ENCODE results near the gene TRIM46.
"Not testable (repeated sequence)": the region's sequence is repeated elsewhere in the genome, so short reads cannot be mapped to it uniquely, and the experiment has no call there.

The TRIM46 gene

DNA sequence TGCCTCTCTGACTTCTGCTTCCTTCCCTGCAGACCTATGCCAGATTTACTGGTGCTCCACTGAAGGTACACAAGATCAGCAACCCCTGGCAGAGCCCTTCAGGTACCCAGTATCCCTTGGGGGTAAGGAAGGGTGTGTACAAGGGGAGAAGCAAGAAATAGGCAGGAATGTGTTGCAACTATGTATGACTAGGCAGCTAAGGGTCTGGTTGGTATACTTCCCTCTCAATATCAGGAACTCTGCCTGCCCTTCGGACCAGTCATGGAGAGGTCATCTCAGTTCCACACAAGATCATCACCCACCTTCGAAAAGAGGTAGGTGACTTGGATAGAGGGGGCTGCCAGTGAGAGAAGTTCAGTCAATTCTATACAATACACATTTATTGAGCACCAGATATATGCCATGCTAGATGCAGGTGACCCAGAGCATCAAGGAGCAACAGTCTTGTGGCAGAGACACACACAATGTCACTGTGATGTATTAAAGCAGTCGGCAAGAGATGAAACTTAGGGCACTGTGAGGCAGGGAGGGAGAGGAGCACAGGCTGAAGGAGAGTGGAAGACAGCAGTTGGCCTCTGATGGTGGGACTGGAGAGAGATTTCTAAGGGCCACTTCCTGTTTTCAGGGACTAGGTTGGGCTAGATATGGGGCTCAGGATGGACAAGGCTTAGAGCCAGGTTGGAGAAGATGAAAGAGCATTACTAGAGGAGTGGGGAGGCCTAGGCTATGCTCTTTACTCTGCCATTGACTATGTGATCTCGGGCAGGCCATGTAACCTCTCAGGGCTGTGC, 36.9 kb downstream of the TRIM46 start:
- peak; percentile 55 for DNase-seq (ENCODE audit: low read depth)
- TF ChIP-seq, protein P1, sequence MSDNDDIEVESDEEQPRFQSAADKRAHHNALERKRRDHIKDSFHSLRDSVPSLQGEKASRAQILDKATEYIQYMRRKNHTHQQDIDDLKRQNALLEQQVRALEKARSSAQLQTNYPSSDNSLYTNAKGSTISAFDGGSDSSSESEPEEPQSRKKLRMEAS (IDR thresholded peaks at IDR 0.05; ENCODE audit: low read depth, low read length) = no peak
- TF ChIP-seq CTCF (IDR thresholded peaks at IDR 0.05; ENCODE audit: low read depth, low read length) = no peak
- no peak for TF ChIP-seq MYC (IDR thresholded peaks at IDR 0.05; ENCODE audit: low read depth, low read length)
- no peak for TF ChIP-seq POLR2A (IDR thresholded peaks at IDR 0.05; ENCODE audit: extremely low read depth, insufficient read length)
- H3K4me3 ChIP-seq (ENCODE audit: low read depth, low read length) = peak overlapping the region; percentile 100

- H3K4me3 ChIP-seq (ENCODE audit: low read depth, low read length); DNase-seq (ENCODE audit: low read depth): not testable (repeated sequence)
Observed at GRCh38 chr1:155211381-155212050, 37.9 kb downstream of the TRIM46 start.

GRCh38 chr1:155212051-155212440, 38.4 kb downstream of the TRIM46 start:
- DNase-seq (ENCODE audit: low read depth); H3K4me3 ChIP-seq (ENCODE audit: low read depth, low read length): not testable (repeated sequence)

- not testable (repeated sequence) for DNase-seq (ENCODE audit: low read depth)
Observed at GRCh38 chr1:155214702-155215101, 41.1 kb downstream of the TRIM46 start.

DNA sequence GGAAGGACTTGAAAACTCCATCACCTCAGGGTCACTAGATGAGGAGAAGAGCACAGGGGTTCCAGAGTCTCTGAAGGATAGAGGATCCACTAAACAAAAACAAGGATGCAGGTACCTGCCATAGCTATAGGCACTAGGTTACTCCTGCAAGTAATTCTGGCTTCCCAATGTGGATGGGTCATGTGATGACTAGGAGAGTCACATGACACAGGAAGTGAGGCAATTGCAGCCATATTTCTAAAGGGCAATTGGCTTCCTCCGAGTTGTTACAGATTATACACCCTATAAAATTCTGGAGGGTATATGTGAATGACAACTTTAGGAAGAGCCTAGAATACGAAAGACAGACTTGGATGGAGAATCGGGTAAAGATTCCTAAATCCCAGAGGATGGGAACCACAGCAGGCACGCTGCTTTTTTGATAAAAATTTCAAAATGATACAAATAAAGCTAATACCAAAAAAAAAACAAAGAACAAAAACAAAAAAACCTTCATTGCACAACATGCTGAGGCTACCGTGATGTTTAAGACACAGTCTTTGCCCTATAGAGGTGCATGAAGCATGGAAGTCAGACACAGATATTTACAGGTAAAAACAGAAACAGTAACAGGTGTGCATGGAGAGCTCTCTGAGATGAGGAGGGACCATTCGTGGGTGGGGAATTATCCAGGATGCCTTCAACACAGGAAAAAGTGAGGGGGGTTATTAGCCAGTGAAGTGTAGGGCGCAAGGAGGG, 45.4 kb downstream of the TRIM46 start:
- TF ChIP-seq MYC (IDR thresholded peaks at IDR 0.05; ENCODE audit: low read depth, low read length) = 0 out of 2 replicates have a peak, but pooled peaks have one; percentile 11
- no peak for TF ChIP-seq CTCF (IDR thresholded peaks at IDR 0.05; ENCODE audit: low read depth, low read length)
- TF ChIP-seq POLR2A (IDR thresholded peaks at IDR 0.05; ENCODE audit: extremely low read depth, insufficient read length) = no peak
- TF ChIP-seq, protein P1 (IDR thresholded peaks at IDR 0.05; ENCODE audit: low read depth, low read length) = peak; percentile 74
- no peak overlapping the region for H3K4me3 ChIP-seq (ENCODE audit: low read depth, low read length)
- DNase-seq (ENCODE audit: low read depth) = peak; percentile 61

More at GRCh38 chr1:155214702-155215101, 41.1 kb downstream of the TRIM46 start:
- H3K4me3 ChIP-seq (ENCODE audit: low read depth, low read length) = not testable (repeated sequence)

- DNase-seq (ENCODE audit: low read depth) = peak; percentile 63
- H3K4me3 ChIP-seq (ENCODE audit: low read depth, low read length) = no peak overlapping the region
- TF ChIP-seq MYC (IDR thresholded peaks at IDR 0.05; ENCODE audit: low read depth, low read length) (peak; percentile 77), CTCF (IDR thresholded peaks at IDR 0.05; ENCODE audit: low read depth, low read length) (no peak), POLR2A (IDR thresholded peaks at IDR 0.05; ENCODE audit: extremely low read depth, insufficient read length) (no peak)
- TF ChIP-seq, protein P1 (IDR thresholded peaks at IDR 0.05; ENCODE audit: low read depth, low read length) = peak; percentile 78
Observed at GRCh38 chr1:155219592-155220031, 46.0 kb downstream of the TRIM46 start.

GRCh38 chr1:155220211-155220965, 46.7 kb downstream of the TRIM46 start:
- not testable (repeated sequence) for H3K4me3 ChIP-seq (ENCODE audit: low read depth, low read length); DNase-seq (ENCODE audit: low read depth)

Measured in NB4 (cell line).